Subcutaneous adipose tissue (tissue), 4 donors: ENCODE results near the gene THSD4. TPM values are rescaled to one million over a fixed set of nuclear protein-coding genes. Genes with fewer than 3 reads are reported as not detected.

Experiments
- total RNA-seq, 4 donors: library from RNA; depleted of rRNA; stranded (reverse); fragments of >200 nt; gene quantifications; one replicate each; pipeline ENCODE4 v1.1.0, GENCODE V29; 2016
- TF ChIP-seq, protein P1 (sequence below): fragments of 450-650 bp; IDR thresholded peaks from one replicate; pipeline ENCODE4 v1.5.1; 2016; ENCODE audit warnings: low read depth, mild to moderate bottlenecking, control low read depth, antibody characterized with exemption, moderate library complexity

The THSD4 gene
- total RNA-seq, 4 donors from 2014 or later, result 0.17 to 0.94 (median 0.63) TPM

DNA sequence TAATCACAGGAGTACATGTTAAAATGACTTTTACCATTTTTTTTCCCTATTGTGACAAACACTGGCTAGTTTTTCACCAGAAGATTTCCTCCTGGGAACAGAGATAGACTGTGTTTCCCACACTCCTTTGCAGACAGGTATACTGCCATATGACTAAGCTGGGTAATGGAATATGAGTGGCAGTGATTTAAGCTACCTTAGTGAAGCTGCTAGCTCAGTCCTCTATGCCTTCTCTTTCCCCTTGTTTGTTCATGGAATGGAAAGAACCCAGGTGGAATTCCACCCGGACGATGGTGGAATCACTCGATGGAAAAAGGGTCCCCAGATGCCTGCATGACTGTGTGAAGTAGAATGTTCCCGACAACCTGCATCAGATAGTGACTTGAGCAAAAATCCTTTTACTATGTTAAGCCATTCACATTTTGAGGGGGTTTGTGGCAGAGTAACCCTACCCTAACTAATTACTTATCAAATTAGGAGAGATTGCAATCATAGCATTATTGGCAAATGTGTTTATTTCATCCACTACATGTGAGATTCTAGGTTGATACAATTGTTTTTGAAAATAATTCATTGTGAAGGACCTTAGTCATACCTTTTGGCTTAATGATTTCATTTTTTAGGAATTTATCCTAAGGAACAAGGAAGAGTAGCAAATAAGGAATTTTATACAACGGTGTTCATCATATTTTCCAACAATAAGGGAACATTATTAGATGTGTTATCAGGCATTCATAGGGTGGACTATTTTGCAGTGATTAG lies 16.5 kb downstream of the THSD4 start:
- TF ChIP-seq, protein P1, sequence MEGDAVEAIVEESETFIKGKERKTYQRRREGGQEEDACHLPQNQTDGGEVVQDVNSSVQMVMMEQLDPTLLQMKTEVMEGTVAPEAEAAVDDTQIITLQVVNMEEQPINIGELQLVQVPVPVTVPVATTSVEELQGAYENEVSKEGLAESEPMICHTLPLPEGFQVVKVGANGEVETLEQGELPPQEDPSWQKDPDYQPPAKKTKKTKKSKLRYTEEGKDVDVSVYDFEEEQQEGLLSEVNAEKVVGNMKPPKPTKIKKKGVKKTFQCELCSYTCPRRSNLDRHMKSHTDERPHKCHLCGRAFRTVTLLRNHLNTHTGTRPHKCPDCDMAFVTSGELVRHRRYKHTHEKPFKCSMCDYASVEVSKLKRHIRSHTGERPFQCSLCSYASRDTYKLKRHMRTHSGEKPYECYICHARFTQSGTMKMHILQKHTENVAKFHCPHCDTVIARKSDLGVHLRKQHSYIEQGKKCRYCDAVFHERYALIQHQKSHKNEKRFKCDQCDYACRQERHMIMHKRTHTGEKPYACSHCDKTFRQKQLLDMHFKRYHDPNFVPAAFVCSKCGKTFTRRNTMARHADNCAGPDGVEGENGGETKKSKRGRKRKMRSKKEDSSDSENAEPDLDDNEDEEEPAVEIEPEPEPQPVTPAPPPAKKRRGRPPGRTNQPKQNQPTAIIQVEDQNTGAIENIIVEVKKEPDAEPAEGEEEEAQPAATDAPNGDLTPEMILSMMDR, result no peak

GRCh38 chr15:71133747-71134472 lies 18.6 kb downstream of the THSD4 start:
- TF ChIP-seq, protein P1, result no peak

DNA sequence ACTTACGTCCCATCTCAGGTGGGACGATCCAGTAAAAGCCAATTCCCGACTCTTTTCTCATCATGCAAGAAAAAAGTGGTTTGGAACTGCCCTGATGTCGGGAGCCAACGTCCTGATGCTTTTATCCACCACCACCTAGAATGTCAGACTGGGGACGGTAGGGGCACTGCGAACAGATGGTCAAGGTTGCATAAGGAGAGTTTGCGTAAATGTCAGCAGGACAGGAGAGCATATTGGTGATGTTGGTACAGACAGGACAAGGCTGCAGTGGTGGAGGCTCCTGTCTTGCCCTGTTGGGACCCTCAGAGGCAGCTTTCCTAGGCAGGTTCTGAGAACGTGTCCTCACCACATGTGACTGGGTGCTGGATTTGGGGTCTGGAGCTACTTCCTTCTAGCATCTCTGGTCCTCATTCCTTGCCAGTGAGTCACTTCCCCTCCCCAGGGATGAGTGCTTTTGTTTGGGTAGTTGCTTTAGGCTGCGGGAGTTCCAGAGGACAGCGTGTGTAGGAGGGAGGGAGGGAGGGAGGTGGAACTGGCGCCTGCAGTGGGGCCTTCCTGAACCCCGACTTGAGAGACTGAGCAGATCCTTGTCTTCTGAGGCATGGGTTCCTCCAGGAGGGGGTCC lies 21.0 kb downstream of the THSD4 start:
- TF ChIP-seq, protein P1, result no peak

- TF ChIP-seq, protein P1, result no peak
Measured at GRCh38 chr15:71136793-71137518, 21.7 kb downstream of the THSD4 start.

GRCh38 chr15:71138473-71138872 lies 23.2 kb downstream of the THSD4 start:
- TF ChIP-seq, protein P1, result no peak

DNA sequence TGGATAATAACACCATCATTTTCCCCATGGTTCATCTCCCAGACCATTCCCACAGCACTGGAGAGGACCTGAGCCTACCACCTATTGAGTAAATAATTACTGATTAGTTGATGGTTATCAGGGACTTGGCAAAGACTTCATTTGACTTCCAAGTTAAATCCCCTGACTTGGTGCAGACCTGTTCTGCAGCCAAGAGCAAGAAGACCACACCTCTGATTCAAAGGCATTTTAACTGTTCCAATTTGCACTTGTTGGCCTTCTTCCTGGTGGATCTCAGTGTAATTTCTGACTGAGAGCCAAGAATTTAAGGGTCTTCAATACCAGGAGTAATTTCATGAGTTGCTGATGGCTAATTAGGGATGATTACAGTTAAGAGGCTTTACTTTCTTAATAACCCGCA lies 24.0 kb downstream of the THSD4 start:
- TF ChIP-seq, protein P1, result no peak
